Left renal pelvis (tissue), 4 donors: ENCODE measurements around the gene TMEM61. TPM values are rescaled to one million over a fixed set of nuclear protein-coding genes. Genes with fewer than 3 reads are reported as not detected.
"Not testable (repeated sequence)": the region's sequence is repeated elsewhere in the genome, so short reads cannot be mapped to it uniquely, and the experiment has no call there.

ENCODE experiments used
- DNase-seq, 4 donors: peaks; one replicate each; pipeline ENCODE4 v3.0.0-alpha.2; 2013; ENCODE audit warnings: low read depth in 4 of 4, low spot score in 3 of 4
- polyA plus RNA-seq, 4 donors: library from polyadenylated mRNA; unstranded; fragments of 120-200 nt; gene quantifications; one replicate each; pipeline ENCODE4 v1.2.1, GENCODE V29; 2013; ENCODE audit not compliant: insufficient read length in 4 of 4

TMEM61 gene
- polyA plus RNA-seq = 1 to 10 TPM in 2 of 4 donors, under 1 TPM in 1, not detected in 1; 0.56 to 1.3 (median 1.1) TPM

- DNase-seq = no peak
Observed at GRCh38 chr1:54980528-54981241, at the start of gene TMEM61. Gene TMEM61, plus strand, starts transcription at chr1:54980628. Its CDS starts 438 bp downstream, at chr1:54981066.

GRCh38 chr1:54931275-54931840, 49.1 kb upstream of the TMEM61 start:
- DNase-seq = no peak

GRCh38 chr1:54934081-54934480, 46.3 kb upstream of the TMEM61 start:
- not testable (repeated sequence) for DNase-seq

- DNase-seq = no peak
Observed at GRCh38 chr1:54934869-54935268, 45.6 kb upstream of the TMEM61 start.

- DNase-seq = no peak
Observed at GRCh38 chr1:54936791-54937190, 43.6 kb upstream of the TMEM61 start.

- no peak for DNase-seq
Observed at GRCh38 chr1:54937469-54937868, 43.0 kb upstream of the TMEM61 start.

GRCh38 chr1:54938955-54939354, 41.5 kb upstream of the TMEM61 start:
- DNase-seq = not testable (repeated sequence)

- peak in 1 of 4 donors; percentile 17 for DNase-seq
Observed at GRCh38 chr1:54940042-54940441, 40.4 kb upstream of the TMEM61 start.

- no peak for DNase-seq
Observed at GRCh38 chr1:54942976-54943375, 37.5 kb upstream of the TMEM61 start.

- DNase-seq = peak in 2 of 4 donors; percentile 48 to 59
Observed at GRCh38 chr1:54944610-54945392, 35.6 kb upstream of the TMEM61 start.

- DNase-seq = no peak
Observed at GRCh38 chr1:54945393-54945936, 35.0 kb upstream of the TMEM61 start.

GRCh38 chr1:54947540-54947939, 32.9 kb upstream of the TMEM61 start:
- no peak for DNase-seq

GRCh38 chr1:54949053-54949452, 31.4 kb upstream of the TMEM61 start:
- no peak for DNase-seq

- DNase-seq = no peak
Observed at GRCh38 chr1:54950006-54950368, 30.4 kb upstream of the TMEM61 start.

GRCh38 chr1:54950369-54951163, 29.9 kb upstream of the TMEM61 start:
- peak; percentile 63 to 80 (median 74) for DNase-seq

GRCh38 chr1:54951810-54952226, 28.6 kb upstream of the TMEM61 start:
- no peak for DNase-seq

GRCh38 chr1:54952950-54953718, 27.3 kb upstream of the TMEM61 start:
- DNase-seq = no peak

- DNase-seq = no peak
Observed at GRCh38 chr1:54953846-54954245, 26.6 kb upstream of the TMEM61 start.

- DNase-seq = no peak
Observed at GRCh38 chr1:54955359-54955758, 25.1 kb upstream of the TMEM61 start.

GRCh38 chr1:54956726-54957125, 23.7 kb upstream of the TMEM61 start:
- no peak for DNase-seq
